T-helper 17 cell (primary cell): Measurements from ENCODE around the gene VDAC1. TPM values are rescaled to one million over a fixed set of nuclear protein-coding genes. Genes with fewer than 3 reads are reported as not detected.

ENCODE experiments used
- ATAC-seq: fragments of 150-1000 bp; cut with Tn5 transposase; 2 replicates; pipeline ENCODE4 v1.10.0; 2021; ENCODE audit warnings: mild to moderate bottlenecking, moderate library complexity
- DNase-seq, 3 donors: peaks; one replicate each; pipeline versions ENCODE4 v3.0.0 to v3.0.0-alpha.2; 2020 to 2021
- H3K9me3 ChIP-seq: one replicate; pipeline ENCODE4 v1.7.0; 2013; ENCODE audit warnings: low read length, mild to moderate bottlenecking; ENCODE audit not compliant: control insufficient read depth, poor library complexity, severe bottlenecking
- H3K27ac Mint-ChIP-seq: one replicate; pipeline ENCODE4 v1.8.0; 2022; ENCODE audit warnings: mild to moderate bottlenecking, moderate library complexity, mixed read lengths
- H3K27me3 Mint-ChIP-seq: one replicate; pipeline ENCODE4 v1.8.0; 2022; ENCODE audit warnings: mixed read lengths
- H3K36me3 Mint-ChIP-seq: one replicate; pipeline ENCODE4 v1.8.0; 2022; ENCODE audit warnings: low read depth, mixed read lengths
- H3K4me1 Mint-ChIP-seq: one replicate; pipeline ENCODE4 v1.8.0; 2022; ENCODE audit warnings: mild to moderate bottlenecking, mixed read lengths
- H3K4me3 Mint-ChIP-seq: one replicate; pipeline ENCODE4 v1.8.0; 2022; ENCODE audit warnings: mild to moderate bottlenecking, moderate library complexity, mixed read lengths
- total RNA-seq, 4 donors: library from RNA in 2 of 4; stranded (reverse) in 2 of 4; gene quantifications; one replicate each; pipeline ENCODE4 v1.2.3 and lab custom pipeline; 2022 to 2026

The VDAC1 gene
- total RNA-seq, 2 donors from 2014 or later: 58.1 to 71.4 TPM

- no peaks in the 10 kb centered on the region for H3K9me3 ChIP-seq
- Mint-ChIP-seq H3K36me3 (no peaks in the 10 kb centered on the region), H3K27ac (peak overlapping the region; percentile 41), H3K4me3 (no peak overlapping the region), H3K27me3 (no peaks in the 10 kb centered on the region), H3K4me1 (peaks cover 45% of the 10 kb centered on the region)
- ATAC-seq (no peak), DNase-seq (no peak)
These were observed 6.7 kb downstream of the VDAC1 start for GRCh38 chr5:133998042-133998441.

- Mint-ChIP-seq H3K4me3 (no peak overlapping the region), H3K27ac (no peak overlapping the region), H3K36me3 (no peaks in the 10 kb centered on the region), H3K27me3 (no peaks in the 10 kb centered on the region), H3K4me1 (peaks cover 38% of the 10 kb centered on the region)
- peak; percentile 47 for ATAC-seq
- H3K9me3 ChIP-seq: no peaks in the 10 kb centered on the region
- no peak for DNase-seq
These were observed 8.0 kb downstream of the VDAC1 start for GRCh38 chr5:133996683-133997252.

- DNase-seq (no peak), ATAC-seq (no peak)
- H3K27me3 Mint-ChIP-seq: no peaks in the 10 kb centered on the region
- no peaks in the 10 kb centered on the region for H3K36me3 Mint-ChIP-seq
- peak overlapping the region; percentile 72 for H3K27ac Mint-ChIP-seq
- no peak overlapping the region for H3K4me3 Mint-ChIP-seq
- H3K9me3 ChIP-seq: no peaks in the 10 kb centered on the region
- H3K4me1 Mint-ChIP-seq: peaks cover 33% of the 10 kb centered on the region
These were observed 8.8 kb downstream of the VDAC1 start for GRCh38 chr5:133995883-133996563.

- ATAC-seq (no peak), DNase-seq (no peak)
- H3K9me3 ChIP-seq: no peaks in the 10 kb centered on the region
- H3K4me1 Mint-ChIP-seq: peaks cover 31% of the 10 kb centered on the region
- no peaks in the 10 kb centered on the region for H3K36me3 Mint-ChIP-seq
- H3K4me3 Mint-ChIP-seq: no peak overlapping the region
- H3K27me3 Mint-ChIP-seq: no peaks in the 10 kb centered on the region
- H3K27ac Mint-ChIP-seq: peak overlapping the region; percentile 72
These were observed 9.4 kb downstream of the VDAC1 start for GRCh38 chr5:133995341-133995740.

GRCh38 chr5:133994990-133995333 is 9.8 kb downstream of the VDAC1 start:
- DNase-seq (no peak), ATAC-seq (no peak)
- H3K27me3 Mint-ChIP-seq: no peaks in the 10 kb centered on the region
- no peak overlapping the region for H3K4me3 Mint-ChIP-seq
- no peaks in the 10 kb centered on the region for H3K9me3 ChIP-seq
- H3K27ac Mint-ChIP-seq: peak overlapping the region; percentile 72
- H3K4me1 Mint-ChIP-seq: peaks cover 29% of the 10 kb centered on the region
- no peaks in the 10 kb centered on the region for H3K36me3 Mint-ChIP-seq

- Mint-ChIP-seq H3K36me3 (no peaks in the 10 kb centered on the region), H3K4me3 (no peak overlapping the region), H3K27ac (peak overlapping the region; percentile 72), H3K27me3 (no peaks in the 10 kb centered on the region), H3K4me1 (peaks cover 25% of the 10 kb centered on the region)
- DNase-seq (no peak), ATAC-seq (no peak)
- H3K9me3 ChIP-seq: no peaks in the 10 kb centered on the region
These were observed 10.3 kb downstream of the VDAC1 start for GRCh38 chr5:133994297-133994989.

- Mint-ChIP-seq H3K27ac (peak overlapping the region; percentile 53), H3K4me1 (peaks cover 20% of the 10 kb centered on the region), H3K4me3 (no peak overlapping the region), H3K36me3 (no peaks in the 10 kb centered on the region), H3K27me3 (no peaks in the 10 kb centered on the region)
- no peak for DNase-seq
- no peaks in the 10 kb centered on the region for H3K9me3 ChIP-seq
- ATAC-seq: no peak
These were observed 11.4 kb downstream of the VDAC1 start for GRCh38 chr5:133993185-133993936.

GRCh38 chr5:133992429-133993155 is 12.2 kb downstream of the VDAC1 start:
- DNase-seq (no peak), ATAC-seq (no peak)
- H3K27me3 Mint-ChIP-seq: no peaks in the 10 kb centered on the region
- no peak overlapping the region for H3K4me3 Mint-ChIP-seq
- H3K36me3 Mint-ChIP-seq: no peaks in the 10 kb centered on the region
- H3K9me3 ChIP-seq: no peaks in the 10 kb centered on the region
- peak overlapping the region; percentile 53 for H3K27ac Mint-ChIP-seq
- peaks cover 19% of the 10 kb centered on the region for H3K4me1 Mint-ChIP-seq

GRCh38 chr5:133991171-133991910 is 13.4 kb downstream of the VDAC1 start:
- no peaks in the 10 kb centered on the region for H3K9me3 ChIP-seq
- H3K27me3 Mint-ChIP-seq: no peaks in the 10 kb centered on the region
- peak overlapping the region; percentile 24 for H3K27ac Mint-ChIP-seq
- no peaks in the 10 kb centered on the region for H3K36me3 Mint-ChIP-seq
- ATAC-seq (no peak), DNase-seq (no peak)
- peaks cover 17% of the 10 kb centered on the region for H3K4me1 Mint-ChIP-seq
- no peak overlapping the region for H3K4me3 Mint-ChIP-seq

GRCh38 chr5:133990396-133990795 is 14.4 kb downstream of the VDAC1 start:
- H3K4me3 Mint-ChIP-seq: no peak overlapping the region
- peaks cover 17% of the 10 kb centered on the region for H3K4me1 Mint-ChIP-seq
- DNase-seq: no peak
- no peaks in the 10 kb centered on the region for H3K36me3 Mint-ChIP-seq
- H3K27ac Mint-ChIP-seq: no peak overlapping the region
- ATAC-seq: no peak
- no peaks in the 10 kb centered on the region for H3K27me3 Mint-ChIP-seq
- no peaks in the 10 kb centered on the region for H3K9me3 ChIP-seq

GRCh38 chr5:133985540-133986180 is 19.1 kb downstream of the VDAC1 start:
- no peak overlapping the region for H3K27ac Mint-ChIP-seq
- H3K36me3 Mint-ChIP-seq: no peaks in the 10 kb centered on the region
- no peak overlapping the region for H3K4me3 Mint-ChIP-seq
- no peak for DNase-seq
- H3K9me3 ChIP-seq: no peaks in the 10 kb centered on the region
- no peak for ATAC-seq
- H3K27me3 Mint-ChIP-seq: no peaks in the 10 kb centered on the region
- H3K4me1 Mint-ChIP-seq: peaks cover 8% of the 10 kb centered on the region

- peak overlapping the region; percentile 37 for H3K27ac Mint-ChIP-seq
- no peaks in the 10 kb centered on the region for H3K36me3 Mint-ChIP-seq
- DNase-seq: no peak
- H3K4me1 Mint-ChIP-seq: peaks cover 8% of the 10 kb centered on the region
- H3K4me3 Mint-ChIP-seq: no peak overlapping the region
- no peaks in the 10 kb centered on the region for H3K27me3 Mint-ChIP-seq
- no peak for ATAC-seq
- H3K9me3 ChIP-seq: no peaks in the 10 kb centered on the region
These were observed 21.1 kb downstream of the VDAC1 start for GRCh38 chr5:133983674-133984073.
